Vagina (tissue), 2 donors: ENCODE measurements around the gene CLDND2.
"Not testable (repeated sequence)": the region's sequence is repeated elsewhere in the genome, so short reads cannot be mapped to it uniquely, and the experiment has no call there.

Source experiments
- CTCF ChIP-seq, 3 experiments: fragments of 450-650 bp in 2 of 3; fragments of 200-600 bp in 1 of 3; sonication (generic) in 1 of 3; IDR thresholded peaks; one replicate each; pipeline ENCODE4 v1.5.1; 2017 to 2019; ENCODE audit warnings: antibody characterized with exemption in 3 of 3, mild to moderate bottlenecking in 2 of 3, moderate library complexity in 2 of 3
- POLR2A ChIP-seq, 2 donors: fragments of 450-650 bp; IDR thresholded peaks; one replicate each; pipeline ENCODE4 v1.6.1; 2017; ENCODE audit warnings: antibody characterized with exemption in 2 of 2, mild to moderate bottlenecking in 2 of 2, moderate library complexity in 2 of 2
- POLR2AphosphoS5 ChIP-seq, 2 donors: sonication (generic); formaldehyde crosslinking; IDR thresholded peaks; one replicate each; pipeline ENCODE4 v1.9.0; 2017; ENCODE audit warnings: antibody characterized with exemption in 2 of 2, mild to moderate bottlenecking in 2 of 2, low read depth in 1 of 2; ENCODE audit not compliant: insufficient read depth in 1 of 2

GRCh38 chr19:51416422-51416821, 47.6 kb upstream of the CLDND2 start:
- not testable (repeated sequence) for TF ChIP-seq CTCF (IDR thresholded peaks at IDR 0.05); POLR2AphosphoS5 (IDR thresholded peaks at IDR 0.05; ENCODE audit: insufficient read depth in 1 of 2, low read depth in 1 of 2); POLR2A (IDR thresholded peaks at IDR 0.05)
